Motor neuron (in vitro differentiated cells): ENCODE results near the gene ITGA2. TPM values are rescaled to one million over a fixed set of nuclear protein-coding genes. Genes with fewer than 3 reads are reported as not detected.

Source experiments
- ATAC-seq, 8 experiments: fragments of 200-7000 bp; cut with Tn5 transposase; replicated peaks in 6 of 8; 2 replicates each; pipeline ENCODE4 v1.8.0; 2021; ENCODE audit warnings: mild to moderate bottlenecking in 8 of 8, moderate library complexity in 8 of 8
- H3K27ac ChIP-seq, 2 donors: fragments of 250-450 bp; sonication (Bioruptor Pico); 2 replicates each; pipeline ENCODE4 v1.9.0; 2021; ENCODE audit warnings: antibody characterized with exemption in 2 of 2, mild to moderate bottlenecking in 2 of 2, moderate library complexity in 1 of 2
- H3K4me1 ChIP-seq, 2 donors: fragments of 250-450 bp; sonication (Bioruptor Pico); replicated peaks in 1 of 2; 2 replicates each; pipeline ENCODE4 v1.6.1; 2021; ENCODE audit warnings: antibody characterized with exemption in 2 of 2, mild to moderate bottlenecking in 2 of 2, moderate library complexity in 1 of 2
- H3K4me3 ChIP-seq, 5 donors: fragments of 250-450 bp; sonication (Bioruptor Pico); 2 replicates each; pipeline ENCODE4 v1.9.0; 2021; ENCODE audit warnings: antibody characterized with exemption in 5 of 5, mild to moderate bottlenecking in 5 of 5, moderate library complexity in 4 of 5
- WGBS, 10 experiments: fragments of 450-650 bp; shearing (Covaris generic); methylation state at CpG; one replicate each; pipeline ENCODE4 v1.0.0; 2022; 5-methylcytosine and 5-hydroxymethylcytosine counted together
- in situ Hi-C, 9 experiments: fragments of 400-800 bp; cut with MboI; loops; one replicate each; pipeline ENCODE4 v1.15.0; 2021; ENCODE audit warnings: low sequenced_read_pairs in 9 of 9, low pct_unique_long_range_greater_than_20kb in 2 of 9; ENCODE audit not compliant: unreplicated experiment in 9 of 9
- total RNA-seq, 8 experiments: library from RNA; unstranded; fragments of 300-600 nt; gene quantifications; 2 replicates each; pipeline versions ENCODE4 v1.2.3 to v1.2.4, GENCODE V29; 2022

Gene ITGA2
- total RNA-seq, 8 experiments from 2014 or later: 0.65 to 3.1 (median 1.1) TPM

GRCh38 chr5:52994266-52994665, 5.1 kb downstream of the ITGA2 start:
- ATAC-seq: no peak
- Histone ChIP-seq H3K4me1 (peaks cover 15 to 16% of the 10 kb centered on the region in 2 donors), H3K27ac (no peak overlapping the region), H3K4me3 (no peak overlapping the region)
- in situ Hi-C loops: no loop called here
- 83 to 100% (median 100%) methylated on average over 1 of the region's 1 CpG; no CpG with 5 or more reads in 1 of the 10 experiments for WGBS, 10 experiments

- ATAC-seq: no peak
- Histone ChIP-seq H3K4me3 (no peak overlapping the region), H3K4me1 (peaks cover 15 to 19% of the 10 kb centered on the region in 2 donors), H3K27ac (no peak overlapping the region)
- in situ Hi-C loops: no loop called here
- WGBS, 10 experiments: 57 to 100% (median 100%) methylated on average over 1 of the region's 1 CpG; no CpG with 5 or more reads in 3 of the 10 experiments
Observed at GRCh38 chr5:52995095-52995494, 5.9 kb downstream of the ITGA2 start.

- ATAC-seq: no peak
- WGBS, 10 experiments: 86 to 100% (median 100%) methylated on average over 1 of the region's 1 CpG
Observed at GRCh38 chr5:52995914-52996313, 6.8 kb downstream of the ITGA2 start.

GRCh38 chr5:52996979-52997378, 7.8 kb downstream of the ITGA2 start:
- WGBS, 10 experiments: 9 to 100% (median 33%) methylated on average over 1 of the region's 1 CpG; no CpG with 5 or more reads in 1 of the 10 experiments
- ATAC-seq: peak in 5 of 8 experiments; percentile 58 to 72 (median 66)
- Histone ChIP-seq H3K4me3 (no peak overlapping the region), H3K27ac (no peak overlapping the region), H3K4me1 (peaks cover 12 to 19% of the 10 kb centered on the region in 2 donors)
- in situ Hi-C loops: no loop called here

More at GRCh38 chr5:52995914-52996313, 6.8 kb downstream of the ITGA2 start:
- H3K4me1 ChIP-seq: peaks cover 12 to 19% of the 10 kb centered on the region in 2 donors
- no peak overlapping the region for H3K4me3 ChIP-seq
- in situ Hi-C loops: no loop called here
- H3K27ac ChIP-seq: no peak overlapping the region

- peak in 6 of 8 experiments; percentile 49 to 97 (median 96) for ATAC-seq
- Histone ChIP-seq H3K27ac (no peak overlapping the region), H3K4me1 (peaks cover 12 to 19% of the 10 kb centered on the region in 2 donors), H3K4me3 (no peak overlapping the region)
- in situ Hi-C loops: no loop called here
- whole genome bisulfite sequencing, 10 experiments: 0 to 90% (median 3%) methylated on average over 3 to 6 of the region's 6 CpGs; no CpG with 5 or more reads in 3 of the 10 experiments
Observed at GRCh38 chr5:52997424-52997823, 8.3 kb downstream of the ITGA2 start.

GRCh38 chr5:52998552-52999313, 9.6 kb downstream of the ITGA2 start:
- peaks cover 12 to 19% of the 10 kb centered on the region in 2 donors for H3K4me1 ChIP-seq
- WGBS, 10 experiments: 38 to 100% (median 63%) methylated on average over 1 to 2 of the region's 2 CpGs
- no peak overlapping the region for H3K4me3 ChIP-seq
- ATAC-seq: no peak
- in situ Hi-C loops: no loop called here
- H3K27ac ChIP-seq: no peak overlapping the region

- in situ Hi-C loops: no loop called here
- 29 to 100% (median 93%) methylated on average over 1 of the region's 1 CpG; no CpG with 5 or more reads in 2 of the 10 experiments for WGBS, 10 experiments
Observed at GRCh38 chr5:52999344-52999949, 10.3 kb downstream of the ITGA2 start.

GRCh38 chr5:53001541-53001940, 12.4 kb downstream of the ITGA2 start:
- WGBS, 10 experiments: 79 to 100% (median 100%) methylated on average over 1 to 4 of the region's 4 CpGs
- Histone ChIP-seq H3K27ac (no peak overlapping the region), H3K4me3 (no peak overlapping the region), H3K4me1 (peaks cover 12 to 22% of the 10 kb centered on the region in 2 donors)
- no peak for ATAC-seq
- in situ Hi-C loops: no loop called here

More at GRCh38 chr5:52999344-52999949, 10.3 kb downstream of the ITGA2 start:
- Histone ChIP-seq H3K4me3 (no peak overlapping the region), H3K4me1 (peaks cover 12 to 19% of the 10 kb centered on the region in 2 donors), H3K27ac (no peak overlapping the region)
- ATAC-seq: no peak

GRCh38 chr5:53002491-53002890, 13.3 kb downstream of the ITGA2 start:
- Histone ChIP-seq H3K4me1 (peaks cover 4 to 18% of the 10 kb centered on the region in 2 donors), H3K27ac (no peak overlapping the region), H3K4me3 (no peak overlapping the region)
- no peak for ATAC-seq
- in situ Hi-C loops: no loop called here
- 20 to 100% (median 90%) methylated on average over 1 of the region's 1 CpG for WGBS, 10 experiments

- ATAC-seq: no peak
- H3K4me3 ChIP-seq: no peak overlapping the region
- H3K27ac ChIP-seq: no peak overlapping the region
- 80 to 100% (median 90%) methylated on average over 1 of the region's 1 CpG; no CpG with 5 or more reads in 6 of the 10 experiments for WGBS, 10 experiments
- H3K4me1 ChIP-seq: peaks cover 0 to 14% of the 10 kb centered on the region in 2 donors
- in situ Hi-C loops: no loop called here
Observed at GRCh38 chr5:53003144-53003543, 14.0 kb downstream of the ITGA2 start.

- in situ Hi-C loops: no loop called here
- no peak overlapping the region for H3K27ac ChIP-seq
Observed at GRCh38 chr5:53006911-53007890, 18.0 kb downstream of the ITGA2 start.

GRCh38 chr5:53008751-53009150, 19.6 kb downstream of the ITGA2 start:
- ATAC-seq: peak in 6 of 8 experiments; percentile 37 to 85 (median 60)
- peaks cover 0 to 5% of the 10 kb centered on the region in 2 donors for H3K4me1 ChIP-seq
- 0 to 67% (median 20%) methylated on average over 1 of the region's 1 CpG; no CpG with 5 or more reads in 4 of the 10 experiments for WGBS, 10 experiments

More at GRCh38 chr5:53006911-53007890, 18.0 kb downstream of the ITGA2 start:
- ATAC-seq: peak in 2 of 8 experiments; percentile 31 to 62
- H3K4me1 ChIP-seq: peaks cover 0 to 5% of the 10 kb centered on the region in 2 donors
- 10 to 97% (median 74%) methylated on average over 2 to 4 of the region's 4 CpGs for WGBS, 10 experiments
- H3K4me3 ChIP-seq: no peak overlapping the region

More at GRCh38 chr5:53008751-53009150, 19.6 kb downstream of the ITGA2 start:
- H3K4me3 ChIP-seq: no peak overlapping the region
- H3K27ac ChIP-seq: no peak overlapping the region
- in situ Hi-C loops: no loop called here
